GM13976 (cell line): ENCODE measurements around the gene SPINK9.

Experiments
- DNase-seq: peaks from one replicate; pipeline ENCODE4 v3.0.0; 2012; ENCODE audit warnings: low spot score
- CTCF ChIP-seq: IDR thresholded peaks from 2 replicates; pipeline ENCODE4 v1.5.1; 2012; ENCODE audit warnings: borderline replicate concordance, mild to moderate bottlenecking; ENCODE audit not compliant: insufficient read depth; ENCODE audit errors: extremely low read depth, missing control alignments, control extremely low read depth
- in situ Hi-C: fragments of 300-500 bp; cut with MboI; formaldehyde crosslinking; loops from one replicate; pipeline ENCODE4 v1.12.0; 2022; ENCODE audit warnings: low sequenced_read_pairs, mixed read lengths, inconsistent platforms; ENCODE audit not compliant: unreplicated experiment

Gene SPINK9

GRCh38 chr5:148342371-148343045 is 7.1 kb downstream of the SPINK9 start:
- DNase-seq: no peak
- in situ Hi-C loops: no loop called here
- TF ChIP-seq CTCF: no peak

GRCh38 chr5:148343046-148343407 is 7.7 kb downstream of the SPINK9 start:
- DNase-seq: no peak
- in situ Hi-C loops: no loop called here
- TF ChIP-seq CTCF: no peak

- in situ Hi-C loops: no loop called here
- no peak for TF ChIP-seq CTCF
- no peak for DNase-seq
These were observed 8.5 kb downstream of the SPINK9 start for GRCh38 chr5:148343603-148344487.

GRCh38 chr5:148347706-148348105 is 12.3 kb downstream of the SPINK9 start:
- no peak for DNase-seq
- in situ Hi-C loops: no loop called here
- no peak for TF ChIP-seq CTCF

- in situ Hi-C loops: no loop called here
- DNase-seq: no peak
- TF ChIP-seq CTCF: no peak
These were observed 17.3 kb downstream of the SPINK9 start for GRCh38 chr5:148352696-148353095.

- in situ Hi-C loops: no loop called here
- no peak for DNase-seq
- no peak for TF ChIP-seq CTCF
These were observed 18.3 kb downstream of the SPINK9 start for GRCh38 chr5:148353634-148354033.
